ENCODE measurements around the gene GPR68.

DNA sequence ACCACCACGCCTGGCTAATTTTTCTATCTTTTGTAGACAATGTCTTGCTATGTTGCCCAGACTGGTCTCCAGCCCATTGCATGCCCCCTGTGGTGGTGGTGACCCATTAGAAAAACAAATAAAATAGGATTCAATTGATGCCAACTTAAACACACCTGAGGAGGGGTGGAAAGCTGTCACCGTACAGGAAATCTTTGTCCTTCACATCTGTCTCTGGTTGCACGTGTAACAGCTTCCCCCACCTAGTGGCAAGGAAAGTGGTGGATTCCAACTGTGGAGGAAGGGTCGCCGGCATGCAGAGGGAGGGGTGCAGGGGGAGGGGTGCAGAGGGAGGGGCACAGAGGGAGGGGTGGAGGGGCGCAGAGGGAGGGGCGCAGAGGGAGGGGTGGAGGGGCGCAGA lies 26.1 kb upstream of the GPR68 start:
- TF ChIP-seq, protein P1, sequence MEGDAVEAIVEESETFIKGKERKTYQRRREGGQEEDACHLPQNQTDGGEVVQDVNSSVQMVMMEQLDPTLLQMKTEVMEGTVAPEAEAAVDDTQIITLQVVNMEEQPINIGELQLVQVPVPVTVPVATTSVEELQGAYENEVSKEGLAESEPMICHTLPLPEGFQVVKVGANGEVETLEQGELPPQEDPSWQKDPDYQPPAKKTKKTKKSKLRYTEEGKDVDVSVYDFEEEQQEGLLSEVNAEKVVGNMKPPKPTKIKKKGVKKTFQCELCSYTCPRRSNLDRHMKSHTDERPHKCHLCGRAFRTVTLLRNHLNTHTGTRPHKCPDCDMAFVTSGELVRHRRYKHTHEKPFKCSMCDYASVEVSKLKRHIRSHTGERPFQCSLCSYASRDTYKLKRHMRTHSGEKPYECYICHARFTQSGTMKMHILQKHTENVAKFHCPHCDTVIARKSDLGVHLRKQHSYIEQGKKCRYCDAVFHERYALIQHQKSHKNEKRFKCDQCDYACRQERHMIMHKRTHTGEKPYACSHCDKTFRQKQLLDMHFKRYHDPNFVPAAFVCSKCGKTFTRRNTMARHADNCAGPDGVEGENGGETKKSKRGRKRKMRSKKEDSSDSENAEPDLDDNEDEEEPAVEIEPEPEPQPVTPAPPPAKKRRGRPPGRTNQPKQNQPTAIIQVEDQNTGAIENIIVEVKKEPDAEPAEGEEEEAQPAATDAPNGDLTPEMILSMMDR (IDR thresholded peaks at IDR 0.05; ENCODE audit: poor library complexity), result no peak
- no peak for TF ChIP-seq EZH2 (IDR thresholded peaks at IDR 0.05; ENCODE audit: borderline replicate concordance)
